IPS-11a (cell line): Measurements from ENCODE around the gene AURKAIP1.
A peak's percentile ranks its signal among the peaks of the same experiment; 100 is the strongest.

Source experiments
- H3K4me3 ChIP-seq: one replicate; pipeline ENCODE4 v1.5.1; 2013; ENCODE audit warnings: low read depth, low read length, control low read depth

AURKAIP1 gene

DNA sequence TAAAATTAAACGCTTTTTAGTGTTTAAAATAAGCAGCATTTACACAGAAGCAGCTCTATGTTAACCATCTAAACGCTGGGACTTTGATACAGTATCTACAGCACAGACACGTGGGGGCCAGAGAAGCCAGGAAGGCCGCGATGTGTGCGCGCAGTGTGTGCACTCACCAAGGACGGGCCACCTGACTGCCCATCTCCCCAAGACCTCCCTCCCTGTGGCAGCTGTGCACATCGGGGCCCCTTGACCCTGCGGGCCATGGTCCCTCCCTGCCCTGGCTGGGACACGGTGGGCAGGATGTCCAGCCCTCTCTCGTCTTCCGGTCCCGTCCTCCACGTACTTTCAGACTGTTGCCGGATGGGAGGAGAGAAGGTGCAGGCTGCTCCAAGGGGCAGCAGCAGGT lies 39.7 kb downstream of the AURKAIP1 start:
- H3K4me3 ChIP-seq = no peak overlapping the region

DNA sequence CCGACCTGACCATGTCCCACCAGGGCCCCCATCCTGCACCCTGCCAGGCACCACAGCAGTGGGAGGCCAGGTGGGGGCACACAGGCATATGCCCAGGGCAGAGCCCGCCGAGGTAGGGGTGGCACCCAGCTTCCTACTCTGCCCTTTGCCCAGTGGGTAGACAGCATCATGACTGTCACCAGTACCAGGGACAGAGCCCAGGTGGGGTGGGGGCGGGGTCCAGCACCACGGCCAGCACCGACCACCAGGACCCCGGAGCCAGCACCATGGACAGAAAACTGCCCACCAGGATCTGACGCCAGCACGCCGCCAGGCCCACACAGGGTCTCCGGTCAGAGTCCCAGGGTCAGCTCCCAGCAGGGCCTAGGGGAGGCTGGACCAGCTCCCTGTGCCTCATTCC lies 40.2 kb downstream of the AURKAIP1 start:
- no peak overlapping the region for H3K4me3 ChIP-seq

DNA sequence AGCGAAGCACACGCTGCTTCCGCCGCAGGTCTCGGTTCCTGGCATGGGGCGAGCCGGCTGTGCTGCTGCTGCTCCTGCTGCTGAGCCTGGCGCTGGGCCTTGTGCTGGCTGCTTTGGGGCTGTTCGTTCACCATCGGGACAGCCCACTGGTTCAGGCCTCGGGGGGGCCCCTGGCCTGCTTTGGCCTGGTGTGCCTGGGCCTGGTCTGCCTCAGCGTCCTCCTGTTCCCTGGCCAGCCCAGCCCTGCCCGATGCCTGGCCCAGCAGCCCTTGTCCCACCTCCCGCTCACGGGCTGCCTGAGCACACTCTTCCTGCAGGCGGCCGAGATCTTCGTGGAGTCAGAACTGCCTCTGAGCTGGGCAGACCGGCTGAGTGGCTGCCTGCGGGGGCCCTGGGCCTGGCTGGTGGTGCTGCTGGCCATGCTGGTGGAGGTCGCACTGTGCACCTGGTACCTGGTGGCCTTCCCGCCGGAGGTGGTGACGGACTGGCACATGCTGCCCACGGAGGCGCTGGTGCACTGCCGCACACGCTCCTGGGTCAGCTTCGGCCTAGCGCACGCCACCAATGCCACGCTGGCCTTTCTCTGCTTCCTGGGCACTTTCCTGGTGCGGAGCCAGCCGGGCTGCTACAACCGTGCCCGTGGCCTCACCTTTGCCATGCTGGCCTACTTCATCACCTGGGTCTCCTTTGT lies 41.3 kb downstream of the AURKAIP1 start:
- H3K4me3 ChIP-seq = no peak overlapping the region

DNA sequence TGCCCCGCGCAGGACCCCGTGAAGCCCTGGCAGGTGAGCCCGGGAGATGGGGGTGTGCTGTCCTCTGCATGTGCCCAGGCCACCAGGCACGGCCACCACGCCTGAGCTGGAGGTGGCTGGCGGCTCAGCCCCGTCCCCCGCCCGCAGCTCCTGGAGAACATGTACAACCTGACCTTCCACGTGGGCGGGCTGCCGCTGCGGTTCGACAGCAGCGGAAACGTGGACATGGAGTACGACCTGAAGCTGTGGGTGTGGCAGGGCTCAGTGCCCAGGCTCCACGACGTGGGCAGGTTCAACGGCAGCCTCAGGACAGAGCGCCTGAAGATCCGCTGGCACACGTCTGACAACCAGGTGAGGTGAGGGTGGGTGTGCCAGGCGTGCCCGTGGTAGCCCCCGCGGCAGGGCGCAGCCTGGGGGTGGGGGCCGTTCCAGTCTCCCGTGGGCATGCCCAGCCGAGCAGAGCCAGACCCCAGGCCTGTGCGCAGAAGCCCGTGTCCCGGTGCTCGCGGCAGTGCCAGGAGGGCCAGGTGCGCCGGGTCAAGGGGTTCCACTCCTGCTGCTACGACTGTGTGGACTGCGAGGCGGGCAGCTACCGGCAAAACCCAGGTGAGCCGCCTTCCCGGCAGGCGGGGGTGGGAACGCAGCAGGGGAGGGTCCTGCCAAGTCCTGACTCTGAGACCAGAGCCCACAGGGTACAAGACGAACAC lies 42.1 kb downstream of the AURKAIP1 start:
- H3K4me3 ChIP-seq = no peak overlapping the region

DNA sequence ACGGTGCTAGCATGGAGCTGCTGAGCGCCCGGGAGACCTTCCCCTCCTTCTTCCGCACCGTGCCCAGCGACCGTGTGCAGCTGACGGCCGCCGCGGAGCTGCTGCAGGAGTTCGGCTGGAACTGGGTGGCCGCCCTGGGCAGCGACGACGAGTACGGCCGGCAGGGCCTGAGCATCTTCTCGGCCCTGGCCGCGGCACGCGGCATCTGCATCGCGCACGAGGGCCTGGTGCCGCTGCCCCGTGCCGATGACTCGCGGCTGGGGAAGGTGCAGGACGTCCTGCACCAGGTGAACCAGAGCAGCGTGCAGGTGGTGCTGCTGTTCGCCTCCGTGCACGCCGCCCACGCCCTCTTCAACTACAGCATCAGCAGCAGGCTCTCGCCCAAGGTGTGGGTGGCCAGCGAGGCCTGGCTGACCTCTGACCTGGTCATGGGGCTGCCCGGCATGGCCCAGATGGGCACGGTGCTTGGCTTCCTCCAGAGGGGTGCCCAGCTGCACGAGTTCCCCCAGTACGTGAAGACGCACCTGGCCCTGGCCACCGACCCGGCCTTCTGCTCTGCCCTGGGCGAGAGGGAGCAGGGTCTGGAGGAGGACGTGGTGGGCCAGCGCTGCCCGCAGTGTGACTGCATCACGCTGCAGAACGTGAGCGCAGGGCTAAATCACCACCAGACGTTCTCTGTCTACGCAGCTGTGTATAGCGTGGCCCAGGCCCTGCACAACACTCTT lies 42.8 kb downstream of the AURKAIP1 start:
- H3K4me3 ChIP-seq = no peak overlapping the region

DNA sequence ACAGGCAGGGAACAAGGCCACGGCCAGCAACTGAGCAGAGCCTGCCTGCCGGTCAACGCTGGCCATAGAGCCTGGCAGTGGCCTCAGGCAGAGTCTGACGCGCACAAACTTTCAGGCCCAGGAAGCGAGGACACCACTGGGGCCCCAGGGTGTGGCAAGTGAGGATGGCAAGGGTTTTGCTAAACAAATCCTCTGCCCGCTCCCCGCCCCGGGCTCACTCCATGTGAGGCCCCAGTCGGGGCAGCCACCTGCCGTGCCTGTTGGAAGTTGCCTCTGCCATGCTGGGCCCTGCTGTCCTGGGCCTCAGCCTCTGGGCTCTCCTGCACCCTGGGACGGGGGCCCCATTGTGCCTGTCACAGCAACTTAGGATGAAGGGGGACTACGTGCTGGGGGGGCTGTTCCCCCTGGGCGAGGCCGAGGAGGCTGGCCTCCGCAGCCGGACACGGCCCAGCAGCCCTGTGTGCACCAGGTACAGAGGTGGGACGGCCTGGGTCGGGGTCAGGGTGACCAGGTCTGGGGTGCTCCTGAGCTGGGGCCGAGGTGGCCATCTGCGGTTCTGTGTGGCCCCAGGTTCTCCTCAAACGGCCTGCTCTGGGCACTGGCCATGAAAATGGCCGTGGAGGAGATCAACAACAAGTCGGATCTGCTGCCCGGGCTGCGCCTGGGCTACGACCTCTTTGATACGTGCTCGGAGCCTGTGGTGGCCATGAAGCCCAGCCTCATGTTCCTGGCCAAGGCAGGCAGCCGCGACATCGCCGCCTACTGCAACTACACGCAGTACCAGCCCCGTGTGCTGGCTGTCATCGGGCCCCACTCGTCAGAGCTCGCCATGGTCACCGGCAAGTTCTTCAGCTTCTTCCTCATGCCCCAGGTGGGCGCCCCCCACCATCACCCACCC lies 43.7 kb downstream of the AURKAIP1 start, which contains the start of gene TAS1R3:
TAS1R3 (plus strand) TSS at position 213 of the 898 bp plus-strand sequence; CDS start at position 279, 66 bp downstream.
- no peak within 1 kb of the TSS for H3K4me3 ChIP-seq

DNA sequence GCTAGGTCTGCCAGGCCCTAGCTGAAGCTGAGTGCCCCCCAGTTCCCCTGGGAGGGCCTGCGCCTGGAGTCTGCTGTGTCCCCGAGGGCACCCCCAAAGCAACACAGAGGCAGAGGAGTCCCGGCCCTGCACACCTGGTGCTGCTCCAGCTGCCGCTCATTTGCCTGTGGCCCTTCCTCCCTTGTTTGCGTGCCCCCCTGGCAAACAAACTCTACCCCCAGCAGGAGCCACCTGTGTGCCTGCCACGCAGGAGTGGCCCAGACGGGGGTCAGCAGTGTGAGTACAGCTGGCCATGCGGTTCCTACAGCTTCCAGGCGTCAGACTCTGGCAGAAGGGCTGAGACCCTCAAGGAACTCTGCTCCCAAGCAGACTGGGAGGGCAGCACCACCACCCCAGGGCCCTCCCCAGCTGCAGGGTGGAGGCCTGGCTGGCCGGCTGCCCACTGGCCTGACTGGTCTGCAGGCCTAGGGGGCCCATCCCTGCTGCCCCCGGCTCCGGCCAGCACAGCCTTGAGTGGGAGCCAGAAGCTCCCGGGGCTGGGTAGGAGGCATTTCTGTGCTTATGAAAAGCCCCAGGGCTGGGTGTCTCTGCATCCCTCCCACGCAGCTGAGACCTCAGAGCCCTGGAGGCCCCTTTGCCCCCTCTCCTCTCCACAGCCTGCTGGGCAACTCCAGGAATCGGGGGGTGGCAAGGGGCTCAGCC lies 44.5 kb downstream of the AURKAIP1 start:
- no peak overlapping the region for H3K4me3 ChIP-seq

DNA sequence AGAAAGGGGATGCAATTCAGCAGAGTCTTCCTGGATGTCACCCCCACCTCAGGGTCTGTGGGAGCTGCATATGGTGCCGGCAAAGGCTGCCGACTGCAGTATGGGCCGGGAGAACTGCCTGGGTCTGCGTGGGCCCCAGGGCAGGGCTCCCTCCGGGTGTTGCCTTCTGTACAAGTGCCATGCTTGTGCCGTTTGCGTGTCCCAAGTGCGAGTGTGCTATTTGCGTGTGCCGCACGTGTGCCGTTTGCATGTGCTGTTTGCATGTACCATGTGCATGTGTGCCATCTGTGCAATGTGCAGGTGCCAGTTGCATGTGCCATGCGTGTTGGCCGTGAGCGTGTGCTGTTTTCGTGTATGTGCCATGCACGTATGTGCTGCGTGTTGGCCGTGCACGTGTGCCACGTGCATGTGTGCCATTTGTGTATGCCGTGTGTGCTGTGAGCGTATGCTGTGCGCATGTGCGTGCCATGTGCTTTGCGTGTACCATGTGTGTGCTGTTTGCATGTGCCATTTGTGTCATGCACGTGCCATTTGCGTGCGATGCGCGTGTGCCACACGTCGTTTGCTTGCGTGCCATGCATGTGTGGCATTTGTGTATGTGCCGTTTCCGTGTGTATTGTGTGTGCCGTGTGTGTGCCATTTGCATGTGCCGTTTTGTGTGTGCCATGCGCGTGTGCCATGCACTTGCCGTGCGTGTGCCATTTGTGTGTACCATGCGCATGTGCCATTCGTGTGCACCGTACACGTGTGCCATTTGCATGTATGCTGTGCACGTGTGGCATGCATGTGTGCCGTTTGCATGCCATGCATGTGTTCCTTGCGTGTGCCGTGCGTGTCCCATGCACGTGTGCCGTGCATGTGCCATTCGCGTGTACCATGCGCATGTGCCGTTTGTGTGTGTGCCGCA lies 45.5 kb downstream of the AURKAIP1 start:
- H3K4me3 ChIP-seq = no peak overlapping the region

DNA sequence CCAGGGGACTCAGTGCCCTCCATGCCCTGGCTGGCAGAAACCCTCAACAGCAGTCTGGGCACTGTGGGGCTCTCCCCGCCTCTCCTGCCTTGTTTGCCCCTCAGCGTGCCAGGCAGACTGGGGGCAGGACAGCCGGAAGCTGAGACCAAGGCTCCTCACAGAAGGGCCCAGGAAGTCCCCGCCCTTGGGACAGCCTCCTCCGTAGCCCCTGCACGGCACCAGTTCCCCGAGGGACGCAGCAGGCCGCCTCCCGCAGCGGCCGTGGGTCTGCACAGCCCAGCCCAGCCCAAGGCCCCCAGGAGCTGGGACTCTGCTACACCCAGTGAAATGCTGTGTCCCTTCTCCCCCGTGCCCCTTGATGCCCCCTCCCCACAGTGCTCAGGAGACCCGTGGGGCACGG lies 46.8 kb downstream of the AURKAIP1 start:
- H3K4me3 ChIP-seq = no peak overlapping the region

DNA sequence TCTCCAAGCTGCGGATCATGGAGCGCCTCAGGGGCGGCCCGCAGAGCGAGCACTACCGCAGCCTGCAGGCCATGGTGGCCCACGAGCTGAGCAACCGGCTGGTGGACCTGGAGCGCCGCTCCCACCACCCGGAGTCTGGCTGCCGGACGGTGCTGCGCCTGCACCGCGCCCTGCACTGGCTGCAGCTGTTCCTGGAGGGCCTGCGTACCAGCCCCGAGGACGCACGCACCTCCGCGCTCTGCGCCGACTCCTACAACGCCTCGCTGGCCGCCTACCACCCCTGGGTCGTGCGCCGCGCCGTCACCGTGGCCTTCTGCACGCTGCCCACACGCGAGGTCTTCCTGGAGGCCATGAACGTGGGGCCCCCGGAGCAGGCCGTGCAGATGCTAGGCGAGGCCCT lies 47.7 kb downstream of the AURKAIP1 start:
- H3K4me3 ChIP-seq = no peak overlapping the region

DNA sequence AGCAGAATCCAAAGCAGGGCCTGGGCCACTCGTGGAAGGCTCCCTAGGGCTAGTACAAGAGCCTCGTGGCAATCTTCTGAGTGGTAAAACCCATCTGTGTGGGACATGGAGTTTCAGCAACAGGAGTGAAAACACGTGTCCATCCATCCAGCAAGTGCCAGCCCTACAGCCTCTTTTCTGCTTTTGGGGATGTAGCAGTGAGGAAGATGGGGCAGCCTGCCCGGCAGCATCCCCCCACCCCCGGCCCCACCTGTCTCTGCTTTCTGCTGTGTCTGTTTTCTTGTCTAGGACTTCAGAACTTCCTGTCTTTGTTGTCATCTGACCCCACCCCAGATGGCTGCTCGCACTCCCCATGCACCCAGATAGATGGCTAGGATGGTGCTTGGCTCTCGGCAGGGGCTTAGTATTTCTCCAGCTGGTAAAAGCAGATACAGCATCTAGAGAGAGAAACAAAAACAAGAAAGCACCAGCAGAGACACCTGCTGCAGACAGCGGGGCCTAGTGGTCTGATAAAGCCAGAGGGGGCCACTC lies 48.9 kb downstream of the AURKAIP1 start:
- H3K4me3 ChIP-seq = no peak overlapping the region

DNA sequence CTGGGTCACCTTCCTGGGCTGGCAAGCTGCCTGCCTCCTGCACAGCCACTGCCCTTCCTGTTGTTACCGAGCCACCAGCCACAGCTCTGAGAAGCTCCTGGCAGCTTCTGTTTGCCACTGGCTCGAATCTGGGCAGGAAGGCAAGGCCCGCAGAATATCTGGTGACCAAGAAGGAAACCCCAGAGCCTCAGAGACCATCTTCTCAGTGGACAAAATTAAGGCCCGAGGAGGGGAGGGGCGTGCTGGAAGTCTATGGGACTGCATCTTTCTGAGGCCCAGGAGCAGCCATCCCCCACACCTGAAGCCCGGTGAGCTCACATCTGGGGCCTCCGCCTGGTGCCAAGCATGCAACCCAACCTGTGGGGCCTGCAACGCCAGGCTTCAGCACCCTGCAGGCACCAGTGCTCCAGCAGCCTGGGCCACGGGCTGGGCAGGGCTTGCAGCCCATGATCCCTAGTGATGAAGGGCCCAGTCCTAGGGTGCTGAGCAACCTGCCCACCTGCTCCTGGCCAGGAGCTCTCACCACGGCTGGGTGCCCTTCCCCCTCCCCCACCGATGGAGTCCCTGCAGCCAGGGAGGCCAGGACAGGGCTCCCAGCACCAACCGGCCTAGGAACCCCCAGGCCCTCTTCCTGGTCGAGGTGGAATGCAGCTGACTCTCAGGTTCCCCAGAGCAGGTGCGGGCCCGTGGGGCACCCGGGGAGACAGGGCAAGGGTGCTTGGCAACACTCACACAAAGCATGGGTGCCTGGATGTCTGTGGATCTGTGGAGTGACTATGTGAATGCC lies 49.5 kb downstream of the AURKAIP1 start:
- peak overlapping the region; percentile 66 for H3K4me3 ChIP-seq

DNA sequence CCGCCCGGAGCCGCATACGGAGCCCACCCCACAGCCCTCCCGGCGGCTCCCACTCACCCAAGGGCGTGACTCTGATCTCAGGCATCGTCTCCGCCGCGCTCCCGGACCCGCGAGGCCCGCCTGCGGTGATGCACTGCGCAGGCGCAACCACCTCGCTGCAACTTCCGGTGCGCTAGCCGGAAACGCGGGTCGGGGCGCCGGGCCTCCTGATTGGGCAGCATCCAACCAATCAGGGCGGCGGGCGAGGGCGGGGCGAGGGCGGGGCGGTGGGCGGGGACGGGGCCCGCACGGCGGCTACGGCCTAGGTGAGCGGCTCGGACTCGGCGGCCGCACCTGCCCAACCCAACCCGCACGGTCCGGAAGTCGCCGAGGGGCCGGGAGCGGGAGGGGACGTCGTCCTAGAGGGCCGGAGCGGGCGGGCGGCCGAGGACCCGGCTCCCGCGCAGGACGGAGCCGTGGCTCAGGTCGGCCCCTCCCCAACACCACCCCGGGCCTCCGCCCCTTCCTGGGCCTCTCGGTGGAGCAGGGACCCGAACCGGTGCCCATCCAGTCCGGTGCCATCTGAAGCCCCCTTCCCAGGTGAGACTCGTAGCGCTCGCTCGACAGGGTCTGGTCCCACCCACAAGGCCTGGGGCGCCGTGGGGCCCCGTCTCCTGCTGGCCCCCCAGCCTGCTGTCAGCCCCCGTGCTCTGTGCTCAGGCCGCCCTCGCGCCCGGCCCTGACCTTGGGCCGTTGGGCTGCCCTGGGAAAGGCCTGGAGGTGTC lies 50.3 kb downstream of the AURKAIP1 start, which contains the start of the genes CPTP and INTS11:
CPTP (plus strand) TSS at position 279 of the 764 bp plus-strand sequence. CDS start 2,109 bp downstream, outside the sequence.
INTS11 (minus strand) TSS at position 137 of the 764 bp plus-strand sequence; CDS start at position 85, 52 bp downstream.
- H3K4me3 ChIP-seq = peak within 1 kb of the TSS; percentile 82

DNA sequence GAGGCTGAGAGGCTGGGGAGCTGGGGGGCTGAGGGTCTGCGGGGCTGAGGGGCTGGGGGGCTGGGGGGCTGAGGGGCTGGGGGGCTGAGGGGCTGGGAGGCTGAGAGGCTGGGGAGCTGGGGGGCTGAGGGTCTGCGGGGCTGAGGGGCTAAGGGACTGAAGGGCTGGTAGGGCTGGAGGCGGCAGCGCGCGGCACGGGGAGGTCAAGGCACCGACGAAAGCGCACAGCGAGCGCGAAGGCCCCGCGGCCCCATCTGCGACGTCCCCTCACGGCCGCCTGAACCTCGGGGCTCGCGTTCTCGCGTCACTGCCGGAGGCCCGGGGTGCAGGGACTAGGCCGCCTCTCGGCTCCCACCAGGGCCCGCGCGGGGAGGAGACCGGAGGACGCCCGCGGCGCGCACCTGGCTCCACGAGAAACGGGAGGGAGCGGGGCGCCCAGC lies 50.9 kb downstream of the AURKAIP1 start:
- H3K4me3 ChIP-seq = peak overlapping the region; percentile 82
